Osteoblast (primary cell): ENCODE data around the gene BDKRB1. TPM values are rescaled to one million over a fixed set of nuclear protein-coding genes. Genes with fewer than 3 reads are reported as not detected.

Experiments
- DNase-seq: peaks from one replicate; pipeline ENCODE4 v3.0.0; 2011; ENCODE audit warnings: low spot score, mixed read lengths; ENCODE audit not compliant: insufficient read length; ENCODE audit errors: missing footprints
- H2AFZ ChIP-seq: 2 replicates; pipeline ENCODE4 v1.6.0; 2011; ENCODE audit warnings: mild to moderate bottlenecking, low read length
- H3K27ac ChIP-seq: 2 replicates; pipeline ENCODE4 v1.5.1; 2011; ENCODE audit warnings: mild to moderate bottlenecking, low read depth, low read length, moderate library complexity
- H3K27me3 ChIP-seq: 2 replicates; pipeline ENCODE4 v1.6.0; 2012; ENCODE audit warnings: mild to moderate bottlenecking, control low read depth, inconsistent platforms, low read length, moderate library complexity; ENCODE audit not compliant: insufficient read depth
- H3K36me3 ChIP-seq: 2 replicates; pipeline ENCODE4 v1.5.1; 2011; ENCODE audit warnings: mild to moderate bottlenecking, low read length, control low read depth, moderate library complexity; ENCODE audit not compliant: insufficient read depth
- H3K4me1 ChIP-seq: 2 replicates; pipeline ENCODE4 v1.5.1; 2011; ENCODE audit warnings: mild to moderate bottlenecking, low read length, control low read depth, moderate library complexity; ENCODE audit not compliant: insufficient read depth
- H3K4me2 ChIP-seq: 2 replicates; pipeline ENCODE4 v1.6.0; 2011; ENCODE audit warnings: mild to moderate bottlenecking, low read length; ENCODE audit not compliant: insufficient read depth
- H3K4me3 ChIP-seq: fragments of 200-600 bp; sonication (generic); 3 replicates; pipeline ENCODE4 v1.5.1; 2012; ENCODE audit warnings: mild to moderate bottlenecking, low read length, inconsistent platforms; ENCODE audit not compliant: insufficient read depth
- H3K79me2 ChIP-seq: 2 replicates; pipeline ENCODE4 v1.6.0; 2012; ENCODE audit warnings: mild to moderate bottlenecking, low read length, control low read depth, inconsistent platforms; ENCODE audit not compliant: insufficient read depth
- H3K9me3 ChIP-seq: 2 replicates; pipeline ENCODE4 v1.5.1; 2011; ENCODE audit warnings: low read depth, low read length, control low read depth
- H4K20me1 ChIP-seq: 2 replicates; pipeline ENCODE4 v1.6.0; 2012; ENCODE audit warnings: mild to moderate bottlenecking, low read length, control low read depth; ENCODE audit not compliant: insufficient read depth
- CTCF ChIP-seq: IDR thresholded peaks from 2 replicates; pipeline ENCODE4 v1.5.1; 2011; ENCODE audit warnings: mild to moderate bottlenecking, low read depth, low read length, moderate library complexity; ENCODE audit errors: extremely low read depth
- total RNA-seq: library from RNA; depleted of rRNA; stranded (reverse); fragments of >200 nt; gene quantifications from 2 replicates; pipeline ENCODE4 v1.2.3, GENCODE V29; 2012

The BDKRB1 gene
- total RNA-seq, 1 donor: 0.72 TPM

- Histone ChIP-seq H3K4me1 (peaks cover 27% of the 10 kb centered on the region), H3K79me2 (no peaks in the 10 kb centered on the region), H3K27me3 (no peaks in the 10 kb centered on the region), H3K27ac (no peak overlapping the region), H3K4me3 (no peak overlapping the region), H3K4me2 (no peak overlapping the region), H4K20me1 (no peaks in the 10 kb centered on the region), H3K9me3 (peaks cover 6% of the 10 kb centered on the region), H3K36me3 (peaks cover 1% of the 10 kb centered on the region), H2AFZ (no peak overlapping the region)
- no peak for TF ChIP-seq CTCF
- no peak for DNase-seq
Observed at GRCh38 chr14:96277890-96278289, 21.9 kb downstream of the BDKRB1 start.

- H3K9me3 ChIP-seq: peaks cover 6% of the 10 kb centered on the region
- H3K27me3 ChIP-seq: no peaks in the 10 kb centered on the region
- H3K4me1 ChIP-seq: peaks cover 13% of the 10 kb centered on the region
- H3K4me2 ChIP-seq: no peak overlapping the region
- H2AFZ ChIP-seq: no peak overlapping the region
- H4K20me1 ChIP-seq: no peaks in the 10 kb centered on the region
- peaks cover 7% of the 10 kb centered on the region for H3K36me3 ChIP-seq
- H3K79me2 ChIP-seq: no peaks in the 10 kb centered on the region
- H3K4me3 ChIP-seq: no peak overlapping the region
- TF ChIP-seq CTCF: no peak
- no peak for DNase-seq
- no peak overlapping the region for H3K27ac ChIP-seq
Observed at GRCh38 chr14:96279564-96279963, 23.6 kb downstream of the BDKRB1 start.

- Histone ChIP-seq H3K4me3 (no peak overlapping the region), H3K9me3 (peaks cover 6% of the 10 kb centered on the region), H3K27me3 (no peaks in the 10 kb centered on the region), H2AFZ (no peak overlapping the region), H3K27ac (no peak overlapping the region), H3K4me2 (no peak overlapping the region), H4K20me1 (no peaks in the 10 kb centered on the region), H3K4me1 (peaks cover 7% of the 10 kb centered on the region), H3K79me2 (no peaks in the 10 kb centered on the region), H3K36me3 (peaks cover 7% of the 10 kb centered on the region)
- no peak for DNase-seq
- no peak for TF ChIP-seq CTCF
Observed at GRCh38 chr14:96280104-96280503, 24.1 kb downstream of the BDKRB1 start.

DNA sequence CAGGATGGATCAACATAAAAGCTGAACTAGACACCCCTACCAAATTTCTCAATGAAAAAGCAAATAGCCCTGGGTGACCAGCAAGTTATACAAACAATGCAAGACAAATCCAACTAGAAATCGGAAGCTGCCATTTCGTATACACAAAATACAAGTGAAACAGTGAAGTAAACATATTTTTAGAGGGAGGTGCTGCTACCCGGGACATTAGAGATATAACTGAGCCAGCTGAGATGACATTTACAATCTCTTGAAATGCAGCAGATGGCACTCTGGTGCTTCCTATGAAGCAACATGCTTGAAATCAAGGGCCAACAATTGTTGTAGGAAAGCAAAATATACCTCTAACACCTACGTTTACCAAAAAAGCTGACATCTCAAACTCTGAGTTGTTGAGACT lies 25.5 kb downstream of the BDKRB1 start:
- peaks cover 10% of the 10 kb centered on the region for H3K36me3 ChIP-seq
- no peak for TF ChIP-seq CTCF
- H3K4me1 ChIP-seq: no peaks in the 10 kb centered on the region
- no peak overlapping the region for H2AFZ ChIP-seq
- H3K27me3 ChIP-seq: no peaks in the 10 kb centered on the region
- H3K9me3 ChIP-seq: peaks cover 6% of the 10 kb centered on the region
- no peak overlapping the region for H3K4me3 ChIP-seq
- H3K79me2 ChIP-seq: no peaks in the 10 kb centered on the region
- no peaks in the 10 kb centered on the region for H4K20me1 ChIP-seq
- no peak overlapping the region for H3K27ac ChIP-seq
- no peak for DNase-seq
- no peak overlapping the region for H3K4me2 ChIP-seq
